ENCODE results near the gene ADAMTS18. TPM values are rescaled to one million over a fixed set of nuclear protein-coding genes. Genes with fewer than 3 reads are reported as not detected.

Gene ADAMTS18
- total RNA-seq, 1 donor from 2014 or later = not detected

- ChIA-PET CTCF (no interaction called here), POLR2A (no interaction called here)
- DNase-seq (no peak), ATAC-seq (ENCODE audit: low read depth) (no peak)
- TF ChIP-seq CTCF (IDR thresholded peaks at IDR 0.05) = no peak
- no peak overlapping the region for H3K4me3 Mint-ChIP-seq
- no peak overlapping the region for H3K27ac Mint-ChIP-seq
- no peaks in the 10 kb centered on the region for H3K9me3 Mint-ChIP-seq
- peaks cover 3% of the 10 kb centered on the region for H3K27me3 Mint-ChIP-seq
- intact Hi-C loops (cut with micrococcal nuclease) = no loop called here
- H3K36me3 Mint-ChIP-seq (ENCODE audit: low read depth) = no peaks in the 10 kb centered on the region
- H3K4me1 Mint-ChIP-seq = no peaks in the 10 kb centered on the region
These were observed 111.1 kb downstream of the ADAMTS18 start for GRCh38 chr16:77323695-77324094.

- DNase-seq (no peak), ATAC-seq (ENCODE audit: low read depth) (no peak)
- ChIA-PET CTCF (no interaction called here), POLR2A (no interaction called here)
- no peak for TF ChIP-seq CTCF (IDR thresholded peaks at IDR 0.05)
- no peaks in the 10 kb centered on the region for H3K4me1 Mint-ChIP-seq
- H3K27ac Mint-ChIP-seq = no peak overlapping the region
- no peaks in the 10 kb centered on the region for H3K36me3 Mint-ChIP-seq (ENCODE audit: low read depth)
- H3K9me3 Mint-ChIP-seq = no peaks in the 10 kb centered on the region
- no peak overlapping the region for H3K4me3 Mint-ChIP-seq
- H3K27me3 Mint-ChIP-seq = peaks cover 3% of the 10 kb centered on the region
- intact Hi-C loops (cut with micrococcal nuclease) = no loop called here
These were observed 112.1 kb downstream of the ADAMTS18 start for GRCh38 chr16:77322757-77323156.

- no peaks in the 10 kb centered on the region for H3K4me1 Mint-ChIP-seq
- no peak for ATAC-seq (ENCODE audit: low read depth)
- H3K36me3 Mint-ChIP-seq (ENCODE audit: low read depth) = no peaks in the 10 kb centered on the region
- intact Hi-C loops (cut with micrococcal nuclease) = no loop called here
- CTCF ChIA-PET = no interaction called here
- DNase-seq = no peak
- POLR2A ChIA-PET = no interaction called here
- no peak for TF ChIP-seq CTCF (IDR thresholded peaks at IDR 0.05)
- no peak overlapping the region for H3K4me3 Mint-ChIP-seq
- no peak overlapping the region for H3K27ac Mint-ChIP-seq
- H3K9me3 Mint-ChIP-seq = no peaks in the 10 kb centered on the region
- peaks cover 2% of the 10 kb centered on the region for H3K27me3 Mint-ChIP-seq
These were observed 117.8 kb downstream of the ADAMTS18 start for GRCh38 chr16:77317059-77317458.

GRCh38 chr16:77310877-77311276 lies 124.0 kb downstream of the ADAMTS18 start:
- ChIA-PET CTCF (no interaction called here), POLR2A (no interaction called here)
- Mint-ChIP-seq H3K27me3 (peaks cover 14% of the 10 kb centered on the region), H3K27ac (no peak overlapping the region), H3K9me3 (no peaks in the 10 kb centered on the region), H3K4me1 (no peaks in the 10 kb centered on the region), H3K36me3 (ENCODE audit: low read depth) (no peaks in the 10 kb centered on the region), H3K4me3 (no peak overlapping the region)
- TF ChIP-seq CTCF (IDR thresholded peaks at IDR 0.05) = no peak
- no peak for DNase-seq
- intact Hi-C loops (cut with micrococcal nuclease) = no loop called here
- no peak for ATAC-seq (ENCODE audit: low read depth)

GRCh38 chr16:77308163-77308561 lies 126.7 kb downstream of the ADAMTS18 start:
- ChIA-PET CTCF (no interaction called here), POLR2A (no interaction called here)
- intact Hi-C loops (cut with micrococcal nuclease) = no loop called here

More at GRCh38 chr16:77308163-77308561, 126.7 kb downstream of the ADAMTS18 start:
- H3K27ac Mint-ChIP-seq = no peak overlapping the region
- ATAC-seq (ENCODE audit: low read depth) (no peak), DNase-seq (no peak)
- H3K9me3 Mint-ChIP-seq = no peaks in the 10 kb centered on the region
- H3K4me3 Mint-ChIP-seq = no peak overlapping the region
- H3K27me3 Mint-ChIP-seq = peaks cover 19% of the 10 kb centered on the region
- no peaks in the 10 kb centered on the region for H3K4me1 Mint-ChIP-seq
- H3K36me3 Mint-ChIP-seq (ENCODE audit: low read depth) = no peaks in the 10 kb centered on the region
- TF ChIP-seq CTCF (IDR thresholded peaks at IDR 0.05) = no peak
